ENCODE data around the gene OSBPL3.

The OSBPL3 gene

GRCh38 chr7:24888653-24889052 is 91.3 kb downstream of the OSBPL3 start:
- DNase-seq, result no peak

GRCh38 chr7:24885716-24886115 is 94.3 kb downstream of the OSBPL3 start:
- DNase-seq, result no peak

- no peak for DNase-seq
Observed at GRCh38 chr7:24885305-24885704, 94.7 kb downstream of the OSBPL3 start.

GRCh38 chr7:24884401-24884800 is 95.6 kb downstream of the OSBPL3 start:
- no peak for DNase-seq

DNA sequence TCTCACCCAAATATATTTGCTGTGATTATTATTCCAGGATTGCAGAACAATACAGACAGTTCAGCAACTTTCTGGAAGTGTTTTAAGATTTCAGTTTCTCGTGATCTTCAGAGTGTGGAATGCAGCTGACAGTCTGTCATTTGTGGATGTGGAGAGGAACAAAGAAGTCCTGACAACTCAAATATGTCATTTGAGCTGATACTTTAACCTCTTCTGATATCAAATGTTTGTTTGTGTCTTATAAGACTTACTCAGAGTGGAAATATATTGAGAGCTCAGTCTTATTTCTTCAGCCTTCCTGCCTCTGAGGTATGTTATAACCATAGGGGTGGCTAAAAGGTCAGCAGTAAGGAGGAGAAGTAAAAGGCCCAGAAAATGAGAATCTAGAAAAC is 96.4 kb downstream of the OSBPL3 start:
- DNase-seq, result no peak

DNA sequence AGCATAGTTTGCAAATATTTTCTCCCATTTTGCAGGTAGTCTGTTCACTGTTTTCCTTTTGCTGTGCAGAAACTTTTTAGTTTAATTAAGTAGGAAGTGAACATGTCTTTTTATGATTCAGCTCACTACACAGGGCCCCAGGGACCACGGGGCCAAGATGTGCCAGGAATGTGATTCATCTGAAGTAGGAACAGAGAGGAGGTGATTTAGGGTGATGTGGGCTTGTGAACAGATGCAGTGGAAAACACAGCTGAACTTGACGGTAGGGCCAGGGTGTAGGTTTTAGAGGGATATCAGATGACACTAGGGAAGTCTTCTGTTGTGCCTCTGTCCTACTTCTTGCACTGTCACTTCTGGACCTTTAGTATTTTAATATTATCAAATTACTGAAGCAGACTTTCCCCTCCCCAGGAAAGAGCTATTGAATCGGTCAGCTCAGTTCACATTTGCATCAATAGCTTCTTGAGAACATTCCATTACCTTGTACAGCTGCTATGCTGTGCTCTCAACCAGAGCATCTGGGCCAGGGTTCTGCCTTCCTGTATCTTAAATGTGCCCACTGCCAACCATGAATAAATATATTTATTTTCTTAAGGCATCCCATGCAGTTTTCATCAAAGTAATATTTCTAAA is 96.9 kb downstream of the OSBPL3 start:
- DNase-seq, result no peak

GRCh38 chr7:24881623-24882022 is 98.4 kb downstream of the OSBPL3 start:
- no peak for DNase-seq

DNA sequence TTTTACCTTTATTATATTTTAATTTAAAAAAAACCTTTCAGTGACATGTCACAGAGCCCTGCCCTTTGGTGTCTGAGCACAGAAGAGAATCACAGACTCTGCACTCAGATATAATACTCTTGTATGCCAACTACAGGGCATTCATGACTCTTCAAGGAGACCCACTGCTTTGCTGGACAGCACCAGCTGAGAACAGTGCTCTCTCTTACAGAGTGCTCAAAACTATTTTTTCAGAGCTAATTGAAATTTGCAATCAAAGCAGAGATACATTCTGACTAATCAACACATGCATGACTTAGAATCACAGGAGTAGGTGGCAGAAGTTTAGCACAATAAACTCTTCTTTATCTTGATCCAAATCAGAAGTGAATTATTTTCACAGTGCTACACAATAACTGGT is 99.1 kb downstream of the OSBPL3 start:
- no peak for DNase-seq

DNA sequence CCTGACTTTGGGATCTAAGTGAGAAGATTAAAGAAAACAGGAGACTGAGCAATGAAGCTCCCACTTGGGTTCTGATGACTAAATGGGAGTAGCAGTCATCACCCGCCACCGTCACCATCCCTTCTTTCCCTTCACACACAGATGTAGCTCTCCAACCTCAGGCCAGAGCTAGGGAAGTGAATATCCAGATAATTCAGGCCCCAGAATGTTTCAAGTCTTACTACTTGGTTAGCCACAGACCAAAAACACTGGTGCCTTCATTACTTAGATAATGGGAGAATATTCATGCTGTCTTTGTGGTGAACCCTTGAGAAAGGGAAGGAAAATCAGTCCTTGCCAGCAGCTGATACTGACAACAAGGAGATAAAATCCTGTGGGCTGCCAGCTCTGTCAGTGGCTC is 100.7 kb downstream of the OSBPL3 start:
- no peak for DNase-seq

GRCh38 chr7:24877790-24878311 is 102.1 kb downstream of the OSBPL3 start:
- DNase-seq, result no peak

DNA sequence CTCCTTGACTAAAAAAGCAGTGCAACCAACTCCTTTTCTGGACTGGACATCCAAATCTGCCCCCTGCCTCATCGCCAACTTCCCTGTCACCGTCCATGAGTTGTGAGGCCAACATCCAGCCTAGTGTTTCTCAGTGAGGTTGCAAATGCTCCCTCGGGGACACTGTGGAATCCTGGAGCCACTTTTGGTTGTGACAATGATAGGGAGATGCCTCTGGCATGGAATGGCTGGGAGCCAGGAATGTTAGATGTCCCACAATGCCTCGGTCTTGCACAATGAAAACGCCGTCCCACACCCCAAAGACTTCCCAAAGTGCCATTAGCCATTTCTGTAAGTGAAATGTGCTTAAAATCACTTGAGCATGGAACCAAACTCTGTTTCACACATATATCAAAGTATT is 105.2 kb downstream of the OSBPL3 start:
- no peak for DNase-seq

- no peak for DNase-seq
Observed at GRCh38 chr7:24873944-24874343, 106.0 kb downstream of the OSBPL3 start.

GRCh38 chr7:24871770-24872169 is 108.2 kb downstream of the OSBPL3 start:
- DNase-seq, result no peak

DNA sequence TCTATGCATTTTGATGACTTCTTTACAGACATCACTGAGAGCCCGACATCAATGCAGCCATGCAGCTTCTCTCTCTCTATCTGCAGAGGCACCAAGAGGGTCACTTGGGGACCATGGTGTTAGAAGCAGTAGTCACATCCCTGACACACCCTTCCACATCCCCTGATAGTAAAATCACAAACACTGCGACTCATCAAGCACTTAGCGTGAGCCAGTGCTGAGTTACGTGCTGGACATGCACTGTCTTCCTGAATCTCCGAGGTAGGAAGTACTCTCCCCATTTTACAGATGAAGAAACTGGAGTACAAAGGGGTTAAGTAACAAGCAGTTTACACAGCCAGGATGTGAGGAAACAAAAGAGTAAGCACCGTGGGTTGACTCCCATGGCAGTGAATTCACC is 109.2 kb downstream of the OSBPL3 start:
- DNase-seq, result no peak

- DNase-seq, result no peak
Observed at GRCh38 chr7:24869572-24869971, 110.4 kb downstream of the OSBPL3 start.

- no peak for DNase-seq
Observed at GRCh38 chr7:24868741-24869140, 111.2 kb downstream of the OSBPL3 start.

- no peak for DNase-seq
Observed at GRCh38 chr7:24866004-24866615, 113.9 kb downstream of the OSBPL3 start.

DNA sequence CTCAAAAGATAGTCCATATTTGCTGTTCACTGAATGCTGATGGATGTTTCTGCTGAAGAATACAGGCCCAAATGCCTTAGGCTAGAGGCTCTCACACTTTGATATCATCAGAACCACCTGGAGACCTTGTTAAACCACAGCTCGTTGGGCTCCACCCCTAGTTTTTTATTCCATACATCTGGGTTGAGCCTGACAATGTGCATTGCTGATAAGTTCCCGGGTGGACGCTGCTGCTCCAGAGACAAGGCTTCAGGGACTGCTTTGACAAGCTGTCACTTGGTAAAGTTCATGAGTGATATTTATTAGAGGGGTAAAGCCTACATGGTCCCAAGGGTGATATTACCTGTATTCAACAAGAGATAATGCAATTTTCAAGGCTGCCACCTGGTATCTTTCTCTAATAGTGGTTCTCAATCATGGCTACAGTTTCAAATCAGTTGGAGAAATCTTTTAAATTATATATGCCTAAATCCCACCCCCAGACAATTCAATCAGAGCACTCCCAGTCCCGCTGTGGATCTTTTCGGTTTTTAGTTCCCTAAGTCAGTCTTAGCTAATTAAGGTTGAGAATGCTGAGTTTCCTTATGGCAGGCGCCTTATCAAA is 115.7 kb downstream of the OSBPL3 start:
- no peak for DNase-seq

DNA sequence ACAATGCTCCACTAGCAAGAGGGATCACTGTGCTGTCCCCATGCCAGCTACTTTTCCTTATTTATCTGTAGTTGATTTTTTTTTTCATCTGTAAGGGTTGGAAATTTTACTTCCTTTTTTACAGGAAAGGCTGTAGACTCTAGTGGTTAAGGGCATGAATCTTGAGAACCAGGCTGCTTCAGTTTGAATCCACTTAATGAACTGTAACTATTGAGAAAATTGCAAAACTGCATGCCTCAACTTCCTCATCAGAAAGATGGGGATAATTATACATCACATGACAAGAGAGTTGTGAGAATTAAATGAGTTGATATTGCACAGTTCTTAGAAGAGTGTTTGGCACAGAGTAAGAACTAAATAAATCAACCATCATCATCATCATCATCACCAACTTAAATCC is 116.4 kb downstream of the OSBPL3 start:
- DNase-seq, result no peak

- DNase-seq, result no peak
Observed at GRCh38 chr7:24862461-24862860, 117.5 kb downstream of the OSBPL3 start.

GRCh38 chr7:24861336-24861735 is 118.6 kb downstream of the OSBPL3 start:
- DNase-seq, result no peak

- no peak for DNase-seq
Observed at GRCh38 chr7:24860611-24861010, 119.4 kb downstream of the OSBPL3 start.

DNA sequence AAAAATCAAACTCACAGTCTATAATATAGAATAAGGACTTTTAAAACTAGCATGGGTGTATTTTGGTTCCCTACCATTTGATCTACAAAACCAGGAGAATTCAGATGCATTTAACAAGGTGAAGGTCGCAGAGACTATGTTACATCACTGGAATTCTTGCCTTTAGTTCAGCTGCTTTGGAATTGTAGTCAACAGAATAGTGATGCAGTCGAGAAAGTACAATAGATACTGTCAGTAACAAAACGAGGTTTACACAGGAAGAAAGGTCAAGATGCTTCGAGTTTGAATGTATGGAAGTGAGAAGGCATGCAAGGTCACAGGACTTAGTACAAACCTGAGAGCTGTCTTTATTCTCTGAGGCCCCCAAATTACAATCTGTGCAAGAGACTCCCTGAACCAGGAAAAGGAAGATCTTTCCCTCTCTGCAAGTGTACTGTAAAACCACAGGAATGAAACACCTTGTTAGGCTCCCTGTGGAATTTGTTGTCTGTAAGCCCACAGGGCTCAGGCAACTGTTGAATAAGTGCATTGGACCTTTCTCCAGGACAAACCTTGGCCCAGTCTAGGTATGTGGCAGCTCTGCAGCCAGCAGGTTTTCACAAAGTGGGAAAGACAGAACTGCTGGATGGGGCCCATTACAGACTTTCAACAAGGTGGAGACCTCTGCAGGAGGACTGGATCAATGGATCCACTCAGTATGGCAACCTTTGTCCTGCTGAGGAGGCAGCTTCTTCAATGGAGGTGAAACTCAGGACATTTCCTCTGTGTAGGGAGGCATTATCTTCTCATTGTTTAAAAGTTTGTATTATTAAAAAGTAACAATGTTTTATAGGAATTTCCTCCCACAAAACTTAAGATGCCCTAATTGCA is 121.6 kb downstream of the OSBPL3 start:
- DNase-seq, result no peak

- no peak for DNase-seq
Observed at GRCh38 chr7:24857623-24858022, 122.4 kb downstream of the OSBPL3 start.
